NCI-H2081 (cell line): ENCODE results near the gene DGLUCY.
A peak's percentile ranks its signal among the peaks of the same experiment; 100 is the strongest.
"Not testable (repeated sequence)": the region's sequence is repeated elsewhere in the genome, so short reads cannot be mapped to it uniquely, and the experiment has no call there.

ENCODE experiments used
- DNase-seq, 2 experiments: peaks; one replicate each; lab custom pipeline; 2025; lab: John Stamatoyannopoulos, UW

Gene DGLUCY

DNA sequence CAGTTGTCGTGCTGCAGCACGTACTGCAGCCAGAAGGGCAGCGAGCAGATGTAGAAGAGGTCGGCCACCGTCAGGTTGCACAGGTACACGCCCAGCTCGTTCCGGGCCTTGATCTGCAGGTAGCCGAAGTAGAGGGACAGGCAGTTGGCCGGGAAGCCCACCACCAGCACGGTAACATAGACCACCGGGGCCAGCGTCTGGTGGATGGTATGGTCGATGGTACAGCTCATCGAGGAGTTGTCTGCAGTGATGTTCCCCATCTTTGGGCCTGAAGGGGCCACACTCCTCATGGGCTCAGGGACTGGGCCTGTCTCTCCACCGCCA, 120.9 kb downstream of the DGLUCY start:
- no peak for DNase-seq

DNA sequence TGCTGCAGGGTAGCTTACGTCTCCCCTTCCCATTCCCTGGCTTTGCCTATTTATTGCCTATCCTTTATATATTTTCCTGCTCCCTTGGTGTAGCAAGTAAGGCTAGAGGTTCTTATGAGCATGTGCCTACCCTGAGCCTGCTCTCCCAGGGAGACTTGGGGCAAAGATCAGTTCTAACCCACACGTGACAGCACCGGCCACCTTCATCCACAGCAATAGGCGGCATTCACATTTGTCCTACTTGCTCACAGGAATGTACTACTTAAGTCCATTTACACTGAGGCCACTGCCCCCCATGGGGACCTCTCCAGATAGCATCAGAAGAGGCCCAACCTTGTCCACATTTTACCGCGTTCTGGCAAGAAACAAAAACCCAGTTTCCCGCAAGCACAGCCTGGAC, 122.0 kb downstream of the DGLUCY start:
- DNase-seq = no peak

DNA sequence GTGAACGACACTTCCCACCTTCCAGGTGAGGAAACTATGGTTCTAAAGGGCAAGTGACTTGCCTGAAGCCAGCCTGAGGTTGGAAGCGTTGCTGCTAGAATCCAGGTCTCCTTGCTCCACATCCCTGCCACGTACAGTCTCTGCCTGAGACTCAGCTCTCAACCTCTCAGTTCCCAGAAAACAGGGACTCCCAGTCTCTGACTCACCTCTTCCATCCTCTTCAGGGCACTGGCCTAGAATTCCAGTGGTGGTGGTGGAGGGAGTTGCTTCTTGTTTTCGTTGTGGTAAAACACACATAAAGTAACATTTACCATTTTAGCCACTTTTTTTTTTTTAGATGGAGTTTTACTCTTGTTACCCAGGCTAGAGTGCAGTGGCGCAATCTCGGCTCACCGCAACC, 123.3 kb downstream of the DGLUCY start:
- DNase-seq = no peak

DNA sequence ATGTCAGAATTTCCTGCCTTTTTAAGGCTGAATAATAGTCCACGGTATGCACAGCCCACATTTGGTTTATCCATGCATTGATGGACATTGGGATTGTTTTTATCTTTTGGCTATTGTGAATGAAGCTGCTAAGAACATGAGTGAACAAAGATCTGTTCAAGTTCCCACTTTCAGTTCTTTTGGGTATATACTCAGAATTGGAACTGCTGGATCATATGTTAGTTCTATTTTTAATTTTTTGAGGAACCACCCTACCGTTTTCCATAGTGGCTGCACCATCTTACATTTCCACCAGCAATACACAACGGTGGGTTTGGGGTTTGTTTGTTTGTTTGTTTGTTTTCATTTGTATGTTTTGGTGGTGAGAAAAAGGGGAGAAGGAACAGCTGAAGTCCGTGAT, 124.2 kb downstream of the DGLUCY start:
- DNase-seq = no peak

DNA sequence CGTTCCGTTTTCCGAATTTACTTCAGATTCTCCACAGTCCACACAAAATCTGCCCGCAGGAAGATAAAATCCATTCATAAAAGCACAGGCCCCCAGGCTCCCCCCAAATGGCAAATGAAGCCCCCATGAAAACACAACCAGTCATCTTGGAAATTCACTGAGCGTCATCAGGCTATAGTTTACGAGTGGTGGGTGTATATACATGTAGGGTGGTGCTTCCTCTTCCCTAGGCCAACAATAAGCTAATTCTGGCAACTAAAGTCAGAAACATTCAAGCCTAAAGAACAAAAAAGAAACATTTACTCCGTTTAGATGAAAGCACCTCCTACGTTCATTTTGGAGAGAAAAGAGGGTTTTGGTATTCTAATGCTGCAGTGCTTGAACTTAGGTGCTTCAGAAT, 124.8 kb downstream of the DGLUCY start:
- no peak for DNase-seq

DNA sequence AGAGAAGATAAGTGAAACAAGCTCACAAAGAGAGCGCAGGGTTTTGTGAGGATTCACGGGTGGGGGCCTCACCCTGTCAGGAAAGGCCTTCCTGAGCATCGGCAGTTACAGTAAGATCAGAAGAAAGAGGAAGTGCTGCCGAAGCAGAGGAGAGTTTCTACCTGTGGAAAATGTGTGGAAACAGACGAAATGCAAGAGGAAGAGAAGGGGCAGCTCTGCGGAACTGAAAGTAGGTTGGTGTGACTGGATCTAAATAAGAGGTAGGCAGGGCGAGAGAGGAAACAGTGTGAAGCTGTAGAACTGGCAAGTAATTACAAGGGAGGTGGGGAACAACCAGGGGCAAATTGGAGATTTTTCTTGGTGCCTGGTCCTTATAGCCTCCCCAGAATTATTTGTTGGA, 128.0 kb downstream of the DGLUCY start:
- no peak for DNase-seq

DNA sequence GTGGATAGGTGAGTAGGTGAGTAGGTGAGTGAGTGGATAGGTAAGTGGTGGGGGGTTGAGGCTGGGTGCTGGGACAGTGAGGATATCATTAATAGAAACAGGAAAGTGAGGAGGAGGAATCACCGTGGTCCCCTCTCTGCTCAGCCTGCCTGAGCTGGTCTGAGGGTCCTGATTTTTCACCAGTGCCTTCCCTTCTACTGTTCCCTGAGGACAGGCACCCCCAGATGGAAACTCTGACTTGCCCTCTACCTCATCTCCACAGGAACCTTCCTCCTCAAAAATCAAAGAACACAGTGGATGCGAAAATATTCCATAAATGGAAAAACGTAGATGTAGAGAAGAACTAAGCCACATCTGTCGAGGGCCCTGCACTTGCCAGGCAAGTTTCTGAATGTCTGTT, 128.8 kb downstream of the DGLUCY start:
- no peak for DNase-seq

DNA sequence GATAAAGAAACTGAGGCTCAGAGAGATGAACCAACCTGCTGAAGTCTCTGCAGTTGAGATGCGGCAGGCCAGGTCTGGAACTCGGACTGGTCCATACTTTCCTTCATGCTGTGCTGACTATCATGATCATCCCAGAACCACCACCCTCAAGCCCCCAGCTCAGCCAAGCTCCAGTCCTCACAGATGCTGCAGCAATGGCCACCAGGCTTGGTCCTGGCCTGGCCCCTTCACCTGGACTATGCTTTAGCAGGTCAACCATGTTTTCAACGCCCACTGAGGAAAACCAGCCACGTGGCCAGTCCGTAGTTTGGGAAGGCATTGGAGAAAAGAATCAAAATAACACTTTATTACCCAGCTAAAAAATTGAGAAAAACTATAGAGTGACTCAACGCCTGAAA, 129.2 kb downstream of the DGLUCY start:
- no peak for DNase-seq

DNA sequence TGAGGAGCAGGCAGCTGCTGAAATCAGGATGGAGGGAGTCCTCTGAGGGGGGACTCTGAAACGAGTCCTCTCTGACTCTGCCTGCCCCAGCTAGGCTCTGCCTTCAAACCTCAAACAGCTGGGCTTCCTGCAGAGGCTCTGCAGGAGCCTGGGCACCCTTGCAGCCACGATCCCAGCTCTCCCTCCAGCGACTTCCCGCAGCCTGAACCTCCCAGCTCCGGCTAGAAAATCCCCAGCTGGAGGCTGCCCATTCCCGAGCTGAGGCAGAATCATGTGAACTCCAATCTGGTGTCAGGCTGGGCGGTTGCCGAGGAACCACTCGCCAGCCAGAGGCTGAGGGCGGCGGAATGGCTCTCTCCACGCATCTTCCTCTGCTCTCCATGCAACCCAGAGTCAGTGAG, 130.6 kb downstream of the DGLUCY start, which contains the start of gene GPR68:
Gene GPR68 (minus strand): TSS at position 204 of the 401 bp plus-strand sequence. CDS start 9,654 bp downstream, outside the sequence.
- DNase-seq = peak; percentile 5 to 46

DNA sequence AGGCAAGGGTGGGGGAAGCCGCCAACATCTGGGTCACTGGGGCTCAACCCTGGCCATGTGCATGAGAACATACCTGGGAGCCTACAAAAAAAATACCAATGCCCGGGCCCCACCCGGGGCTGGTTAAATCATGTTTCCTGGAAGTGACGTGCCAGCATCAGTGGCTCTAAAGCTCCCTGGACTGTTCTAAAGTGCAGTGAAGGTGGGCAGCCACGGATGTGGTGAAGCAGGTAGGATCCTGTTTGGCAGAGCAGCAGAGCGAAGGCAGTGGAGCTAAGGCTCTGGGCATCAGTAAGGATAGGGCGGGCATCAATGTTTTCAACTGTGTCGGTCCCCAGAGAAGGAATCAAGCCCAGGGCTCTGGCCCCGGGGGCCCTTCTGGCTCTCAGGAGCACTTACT, 131.2 kb downstream of the DGLUCY start:
- DNase-seq = no peak

DNA sequence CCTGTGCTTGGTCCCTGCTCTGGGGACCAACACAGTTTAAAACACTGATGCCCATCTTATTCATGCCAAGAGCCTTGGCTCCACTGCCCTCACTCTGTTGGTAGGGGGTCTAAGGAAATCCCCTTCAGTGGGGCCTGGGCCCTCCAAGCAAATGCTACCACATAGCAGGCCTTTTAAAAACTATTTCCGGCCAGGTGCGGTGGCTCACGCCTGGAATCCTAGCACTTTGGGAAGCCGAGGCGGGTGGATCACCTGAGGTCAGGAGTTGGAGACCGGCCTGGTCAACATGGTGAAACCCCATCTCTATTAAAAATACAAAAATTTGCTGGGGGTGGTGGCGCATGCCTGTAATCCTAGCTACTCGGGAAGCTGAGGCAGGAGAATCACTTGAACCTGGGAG, 131.7 kb downstream of the DGLUCY start:
- not testable (repeated sequence) for DNase-seq

DNA sequence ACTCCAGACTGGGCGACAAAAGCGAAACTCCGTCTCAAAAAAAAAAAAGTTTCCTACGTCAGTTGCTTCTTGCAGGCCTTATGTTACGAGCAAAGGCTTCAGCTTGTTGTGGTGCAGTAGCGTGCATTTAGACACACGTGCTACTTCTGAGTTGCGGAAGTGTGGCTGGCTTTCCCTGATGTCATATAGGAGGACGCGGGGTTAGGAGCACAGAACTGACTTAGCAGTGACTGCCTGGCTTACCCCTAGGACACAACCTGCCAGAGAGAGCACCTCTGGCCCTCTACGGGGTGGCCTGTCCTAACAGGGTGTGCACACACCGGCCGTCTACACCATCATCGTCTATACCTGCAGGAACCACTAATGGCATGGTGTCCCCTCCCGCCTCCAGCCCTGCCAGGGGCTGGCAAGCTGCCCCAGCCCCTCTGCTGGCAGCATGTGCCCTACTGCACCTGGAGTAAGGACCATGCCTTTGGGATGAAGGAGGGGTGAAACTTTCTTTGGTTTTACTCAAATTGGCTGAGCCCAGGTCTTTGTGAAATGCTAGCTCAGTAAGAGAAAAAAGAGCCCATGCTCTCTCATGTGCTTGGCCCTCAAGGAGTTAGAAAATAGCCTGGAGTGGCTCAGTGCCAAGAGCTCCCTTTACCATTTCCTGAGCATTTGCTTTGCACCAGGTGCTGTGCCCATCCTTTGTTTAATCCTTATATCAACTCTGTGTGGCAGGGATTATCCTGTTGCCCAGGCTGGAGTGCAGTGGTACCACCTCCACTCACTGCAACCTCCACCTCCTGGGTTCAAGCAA, 132.4 kb downstream of the DGLUCY start:
- DNase-seq = peak; percentile 42 to 82

DNA sequence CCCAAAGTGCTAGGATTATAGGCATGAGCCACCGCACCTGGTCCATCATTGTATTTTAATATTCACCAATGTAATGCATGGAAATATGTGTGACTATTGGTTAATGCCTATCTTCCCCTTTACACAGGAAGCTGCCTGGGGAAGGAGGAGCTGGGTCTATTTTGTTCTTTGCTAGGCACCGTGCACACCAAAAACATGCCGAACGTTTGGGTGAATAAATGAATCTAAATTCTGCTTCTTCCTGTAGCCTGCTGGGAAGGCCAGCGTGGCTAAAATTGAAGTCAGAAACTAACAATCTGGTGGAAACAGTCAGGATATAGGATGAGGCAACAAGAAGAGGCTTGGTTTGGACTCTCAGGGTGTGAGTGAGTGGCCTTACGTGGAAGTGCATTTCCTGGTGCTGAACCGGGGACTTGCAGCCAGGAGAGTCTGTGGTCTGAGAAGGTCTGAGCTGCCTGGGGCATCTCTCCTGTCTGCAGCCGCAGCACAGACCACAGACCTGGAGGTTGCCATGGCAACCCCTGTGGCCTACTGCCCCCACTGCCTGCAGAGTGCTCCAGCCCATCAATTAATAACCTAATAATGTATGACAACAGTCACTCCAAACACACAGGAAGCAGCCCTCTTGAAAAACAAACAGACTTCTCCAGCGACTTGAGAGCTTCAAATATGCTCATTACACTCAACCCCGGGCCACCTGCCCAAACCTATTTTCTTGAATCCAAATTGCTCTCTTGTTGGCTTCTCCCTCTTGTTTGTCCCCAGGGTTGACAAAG, 136.2 kb downstream of the DGLUCY start:
- peak; percentile 32 to 83 for DNase-seq

DNA sequence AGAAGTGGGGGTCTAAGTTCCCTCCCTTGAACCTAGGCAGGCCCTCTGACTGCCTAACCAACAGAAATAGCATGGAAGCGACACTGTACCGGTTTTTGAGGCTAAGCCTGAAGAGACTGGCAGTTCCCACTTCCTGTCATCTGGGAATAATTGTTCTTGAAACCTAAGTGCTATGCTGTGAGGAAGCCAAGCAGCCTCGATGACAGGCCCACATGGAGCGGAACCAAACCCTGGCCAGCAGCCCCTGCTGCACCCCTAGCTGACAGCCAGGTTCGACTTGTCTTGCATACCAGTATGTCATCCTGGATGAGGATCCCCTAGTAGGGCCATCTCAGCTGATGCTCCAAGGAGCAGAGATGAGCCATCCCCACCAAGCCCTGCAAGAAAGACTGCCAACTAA, 137.0 kb downstream of the DGLUCY start:
- DNase-seq = peak; percentile 9 to 52

DNA sequence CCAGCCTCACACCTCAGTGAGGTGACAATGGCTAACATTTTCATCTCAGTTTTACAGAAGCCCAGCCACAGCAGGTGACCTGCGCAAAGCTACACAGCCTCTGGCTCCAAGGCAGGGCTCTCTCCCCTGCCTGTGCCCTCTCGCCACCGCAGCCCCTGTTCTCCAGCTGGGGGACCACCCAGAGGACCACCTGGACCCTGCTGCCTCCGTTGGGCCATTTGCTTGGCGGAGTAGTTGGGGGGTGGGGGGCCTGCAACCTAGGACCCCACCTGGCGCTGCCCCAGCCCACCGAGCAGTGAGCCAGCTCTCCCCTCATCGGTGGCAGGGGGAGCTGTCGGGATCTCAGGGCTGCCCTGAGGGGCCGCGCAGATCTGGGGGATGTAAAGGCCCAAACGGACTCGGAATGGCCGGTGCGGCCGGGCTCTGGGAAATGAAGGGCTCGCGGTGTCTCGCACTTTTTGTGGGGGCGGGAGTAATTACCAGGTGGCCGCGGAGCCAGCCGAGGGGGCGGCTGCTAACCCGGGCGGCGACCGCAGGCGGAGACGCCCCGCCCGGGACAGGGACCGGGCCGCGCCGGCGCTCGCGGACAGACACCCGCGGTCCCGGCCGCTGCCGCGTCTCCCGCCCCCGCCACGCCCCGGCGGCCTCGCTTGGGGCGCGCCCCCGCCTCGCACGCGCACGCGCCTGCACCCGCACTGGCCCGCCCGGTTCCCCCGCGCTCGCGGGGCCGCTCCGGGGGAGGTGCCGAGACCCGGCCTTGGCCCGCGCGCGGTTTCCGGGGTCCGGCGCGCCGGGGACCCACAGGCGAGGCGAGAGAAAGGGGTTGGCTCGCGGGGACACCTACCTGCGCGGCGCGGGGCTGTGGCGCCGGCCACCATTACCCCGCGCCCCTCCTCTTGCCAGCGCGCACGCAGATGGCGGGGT, 139.3 kb downstream of the DGLUCY start:
- DNase-seq = peak; percentile 29 to 41

DNA sequence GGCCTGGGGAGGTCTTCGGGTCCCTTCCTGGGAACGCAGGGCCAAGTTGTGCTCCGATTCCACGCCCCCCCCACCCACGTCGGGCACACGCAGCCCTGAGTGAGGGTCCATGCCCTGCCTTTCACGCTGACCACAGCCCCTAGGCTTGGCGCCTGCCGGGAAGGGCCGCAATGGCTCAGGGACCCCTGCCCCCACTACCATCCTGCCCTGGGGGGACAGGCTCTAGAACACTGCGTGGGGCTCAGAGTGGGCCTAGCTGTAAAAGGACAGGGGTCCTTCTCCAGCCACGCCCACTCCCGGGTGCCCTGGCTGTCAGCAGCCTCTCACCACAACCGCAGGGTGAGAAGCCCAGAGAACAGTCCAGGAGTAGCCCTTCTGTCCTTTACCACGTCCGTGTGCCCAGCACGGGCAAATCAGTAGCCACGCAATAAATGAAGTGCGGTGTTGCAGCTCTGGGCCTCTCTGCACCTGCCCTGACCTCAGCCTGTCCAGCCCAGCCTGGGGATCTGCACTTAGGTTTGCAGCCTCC, 140.0 kb downstream of the DGLUCY start:
- DNase-seq = no peak

DNA sequence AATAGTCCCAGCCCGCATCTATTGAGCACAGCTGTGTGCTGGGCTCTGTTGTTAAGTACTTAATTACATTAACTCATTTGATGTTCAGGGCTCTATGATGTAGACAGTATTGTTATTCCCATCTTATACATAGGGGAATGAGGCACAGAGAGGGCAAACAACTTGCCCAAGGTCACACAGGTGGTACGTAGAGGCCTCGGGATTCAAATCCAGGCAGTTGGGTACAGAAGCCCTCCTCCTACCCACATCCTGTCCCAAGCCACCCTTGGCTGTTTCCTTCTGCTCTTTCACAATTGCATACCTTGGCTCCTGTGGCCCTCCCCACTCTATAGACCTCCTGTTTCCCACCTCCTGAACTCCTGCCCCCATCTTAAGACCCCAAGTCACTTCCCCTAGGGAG, 140.6 kb downstream of the DGLUCY start:
- DNase-seq = no peak

DNA sequence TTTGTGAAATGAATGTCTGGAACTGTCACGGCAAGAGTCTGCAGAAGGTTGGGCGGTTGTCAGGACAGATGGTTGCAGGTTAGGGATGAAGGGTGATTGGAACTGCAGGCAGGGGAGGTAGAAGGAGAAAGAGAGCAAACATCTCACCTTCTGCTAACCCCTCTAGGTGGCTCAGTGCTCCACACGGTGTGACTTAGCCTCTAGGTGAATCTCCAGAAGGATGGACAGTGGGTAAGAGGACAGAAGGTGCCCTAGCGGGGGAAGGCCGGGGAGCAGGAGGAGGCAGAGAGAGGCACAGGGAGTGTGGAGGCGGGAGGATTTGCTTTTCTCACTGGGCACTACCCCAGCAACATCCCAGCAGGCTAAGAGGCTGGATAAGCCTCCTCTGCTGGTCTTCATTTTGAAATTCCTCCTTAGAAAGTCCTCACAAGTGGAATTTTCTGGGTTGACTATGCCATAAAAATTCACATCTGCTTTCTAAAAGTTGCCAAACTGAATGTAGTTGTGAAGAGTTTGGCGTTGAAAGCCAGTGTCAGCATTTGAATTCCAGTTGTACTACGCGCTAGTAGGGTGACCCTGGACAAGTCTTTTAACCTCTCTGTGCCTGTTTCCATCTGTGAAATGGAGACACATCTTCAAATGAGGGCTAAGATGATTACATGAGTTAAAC, 141.3 kb downstream of the DGLUCY start:
- no peak for DNase-seq

DNA sequence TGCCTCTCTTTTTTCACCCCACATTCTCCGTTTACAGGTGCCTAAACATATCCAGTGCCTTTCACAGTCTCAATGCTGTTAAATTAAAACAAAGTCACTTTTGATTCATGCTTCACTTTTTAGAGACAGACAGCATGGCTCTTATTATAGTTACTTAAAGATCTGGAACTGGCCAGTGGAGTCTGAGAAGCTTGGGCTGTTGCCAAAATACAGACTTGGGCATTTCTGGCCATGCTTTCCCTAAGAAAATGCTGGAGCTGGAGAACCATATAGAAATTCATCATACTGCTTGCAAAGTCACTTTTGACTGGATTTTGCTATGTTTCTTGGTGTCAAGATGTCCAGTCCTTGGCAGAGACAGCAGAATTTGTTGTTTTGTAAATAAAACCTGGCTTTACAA, 142.8 kb downstream of the DGLUCY start:
- DNase-seq = no peak

DNA sequence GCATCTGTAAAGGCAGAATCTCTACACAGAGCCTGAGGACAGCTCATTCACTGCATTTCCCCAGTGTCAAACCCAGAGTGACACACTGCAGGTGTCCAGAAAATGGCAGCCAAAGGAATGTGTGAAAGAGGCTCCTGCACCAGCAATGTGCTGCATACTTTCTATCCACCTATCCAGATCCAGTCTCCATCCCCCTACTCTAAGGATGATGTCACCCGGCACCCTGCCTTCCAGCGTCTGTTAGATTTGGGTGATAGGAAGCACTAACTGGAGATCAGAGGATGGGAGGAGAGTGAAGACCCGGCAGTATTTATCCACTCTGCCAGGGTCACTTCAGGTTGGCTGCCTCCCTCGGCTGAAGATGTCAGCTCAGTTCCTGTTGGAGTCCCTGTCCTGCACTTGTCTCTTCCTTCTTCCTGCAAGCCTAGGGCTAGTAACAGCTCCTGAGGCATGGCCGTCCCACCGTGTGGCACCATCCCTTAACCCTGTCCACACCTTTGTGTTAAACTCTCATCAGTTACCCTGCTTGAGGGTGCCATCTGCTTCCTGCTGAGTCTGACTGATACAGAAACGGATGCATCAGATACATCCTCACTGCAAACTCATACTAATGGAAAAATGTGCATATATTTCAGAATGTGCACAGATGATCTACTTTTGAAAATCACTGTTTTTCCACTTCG, 143.6 kb downstream of the DGLUCY start:
- no peak for DNase-seq

DNA sequence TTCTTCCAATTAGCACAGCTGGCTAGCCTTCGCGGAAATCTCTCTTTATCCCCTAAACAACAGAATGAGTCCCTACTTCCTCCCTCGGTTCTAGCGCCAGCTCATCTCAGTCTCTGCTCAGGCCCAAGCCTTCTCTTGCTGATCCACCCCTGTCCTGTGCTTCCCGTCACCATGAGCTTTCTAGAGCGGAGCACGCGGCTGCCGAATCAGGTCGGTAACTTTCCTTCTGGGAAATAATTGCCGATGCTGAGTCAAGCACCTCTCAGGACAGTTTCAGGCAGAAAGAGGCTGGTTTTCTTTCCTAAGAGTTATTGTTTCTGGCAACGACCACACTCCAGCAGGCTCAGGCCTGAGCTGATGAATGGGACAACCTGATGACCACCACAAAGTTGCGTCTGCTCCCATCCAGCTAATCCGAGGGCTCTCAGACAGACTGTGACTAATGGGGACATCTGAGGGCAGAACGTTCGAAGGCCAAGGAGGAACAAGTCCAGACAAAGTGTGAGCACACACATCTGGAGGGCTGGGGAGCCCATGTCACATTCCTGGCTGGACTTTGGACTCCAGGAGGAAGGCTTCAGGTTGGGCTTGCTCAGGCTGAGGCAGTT, 144.2 kb downstream of the DGLUCY start:
- no peak for DNase-seq
